K562 (cell line): ENCODE results near the gene WNT11.

Experiments used
- CTCF ChIP-seq, 3 experiments: IDR thresholded peaks in 2 of 3; conservative IDR thresholded peaks in 1 of 3; 2 replicates each; pipeline ENCODE4 v1.5.1; 2011 to 2012; ENCODE audit warnings: low read length in 3 of 3, mild to moderate bottlenecking in 3 of 3, control low read depth in 2 of 3, improper control_type of control experiment in 1 of 3, inconsistent platforms in 1 of 3, low read depth in 1 of 3, mixed read lengths in 1 of 3, moderate library complexity in 1 of 3; ENCODE audit not compliant: insufficient read depth in 2 of 3
- E2F6 ChIP-seq, 2 experiments: IDR thresholded peaks; 2 replicates each; pipeline ENCODE4 v1.6.1; 2011; ENCODE audit warnings: borderline replicate concordance in 1 of 2, control low read depth in 1 of 2, low read depth in 1 of 2, low read length in 1 of 2, mild to moderate bottlenecking in 1 of 2, mixed read lengths in 1 of 2, moderate library complexity in 1 of 2; ENCODE audit not compliant: insufficient read depth in 1 of 2, insufficient read length in 1 of 2, poor library complexity in 1 of 2, severe bottlenecking in 1 of 2; ENCODE audit errors: extremely low read depth in 1 of 2
- ESRRA ChIP-seq: fragments of 450-650 bp; IDR thresholded peaks from 2 replicates; pipeline ENCODE4 v1.6.1; 2014; ENCODE audit warnings: low read depth, mild to moderate bottlenecking, moderate library complexity, borderline replicate concordance
- KLF16 ChIP-seq: IDR thresholded peaks from 2 replicates; pipeline ENCODE4 v1.6.1; 2016; ENCODE audit warnings: antibody characterized with exemption
- MAX ChIP-seq: sonication (generic); formaldehyde crosslinking; IDR thresholded peaks from 2 replicates; pipeline ENCODE4 v1.9.0; 2022; ENCODE audit warnings: mild to moderate bottlenecking, missing genetic modification reagents
- NCOA6 ChIP-seq: fragments of 450-650 bp; IDR thresholded peaks from 2 replicates; pipeline ENCODE4 v1.6.1; 2017; ENCODE audit warnings: mild to moderate bottlenecking
- POLR2A ChIP-seq: fragments of 450-650 bp; conservative IDR thresholded peaks from 2 replicates; pipeline ENCODE4 v1.6.1; 2016
- RBBP5 ChIP-seq: fragments of 200-600 bp; sonication (generic); IDR thresholded peaks from 2 replicates; pipeline ENCODE4 v1.6.1; 2012; ENCODE audit warnings: borderline replicate concordance, mild to moderate bottlenecking, low read length, control low read depth, inconsistent platforms; ENCODE audit not compliant: insufficient read depth, poor library complexity, severe bottlenecking
- ZBTB26 ChIP-seq: fragments of 450-650 bp; formaldehyde crosslinking; IDR thresholded peaks from 2 replicates; pipeline ENCODE4 v1.4.0; 2022; ENCODE audit warnings: missing genetic modification characterization

GRCh38 chr11:76246271-76246933 is 40.1 kb upstream of the WNT11 start:
- TF ChIP-seq E2F6 (IDR thresholded peaks at IDR 0.05; ENCODE audit: borderline replicate concordance in 1 of 2, extremely low read depth in 1 of 2, insufficient read depth in 1 of 2, insufficient read length in 1 of 2, low read depth in 1 of 2, low read length in 1 of 2, poor library complexity in 1 of 2, severe bottlenecking in 1 of 2), result no peak
- TF ChIP-seq MAX, result no peak
- TF ChIP-seq CTCF (IDR thresholded peaks at IDR 0.05 in 2 of 3, conservative IDR thresholded peaks at IDR 0.05 in 1 of 3; ENCODE audit: insufficient read depth in 2 of 3, low read depth in 1 of 3, low read length in 3 of 3), result no peak
- no peak for TF ChIP-seq KLF16
- no peak for TF ChIP-seq NCOA6
- TF ChIP-seq ESRRA, result no peak
- TF ChIP-seq ZBTB26 (CRISPR knock-in tag), result no peak
- TF ChIP-seq RBBP5, result no peak
- TF ChIP-seq POLR2A, result no peak
